ENCODE data around the gene RBBP4. TPM values are rescaled to one million over a fixed set of nuclear protein-coding genes. Genes with fewer than 3 reads are reported as not detected.
"Not testable (repeated sequence)": the region's sequence is repeated elsewhere in the genome, so short reads cannot be mapped to it uniquely, and the experiment has no call there.

Gene RBBP4
- total RNA-seq, 2 experiments from 2014 or later: 295 to 302 TPM

- POLR2A ChIA-PET: interaction anchor here (0.6 kb wide), 2 partner anchors 44 to 546 kb away, joined by 4 to 9 read pairs; partner anchors contain the start of gene TRIM62
- CTCF ChIA-PET: no interaction called here
Observed at GRCh38 chr1:32635508-32636277, 15.3 kb upstream of the RBBP4 start.

GRCh38 chr1:32636914-32637645, 13.9 kb upstream of the RBBP4 start:
- POLR2A ChIA-PET: interaction anchor here (0.8 to 1.0 kb wide), 2 partner anchors 43 to 149 kb away, joined by 3 to 4 read pairs; no protein-coding TSS in a partner anchor

GRCh38 chr1:32639489-32640075, 11.4 kb upstream of the RBBP4 start:
- POLR2A ChIA-PET: interaction anchor here (0.6 kb wide), 1 partner anchor 295 kb away, joined by 6 read pairs; no protein-coding TSS in a partner anchor
- CTCF ChIA-PET: no interaction called here

More at GRCh38 chr1:32636914-32637645, 13.9 kb upstream of the RBBP4 start:
- CTCF ChIA-PET: no interaction called here

DNA sequence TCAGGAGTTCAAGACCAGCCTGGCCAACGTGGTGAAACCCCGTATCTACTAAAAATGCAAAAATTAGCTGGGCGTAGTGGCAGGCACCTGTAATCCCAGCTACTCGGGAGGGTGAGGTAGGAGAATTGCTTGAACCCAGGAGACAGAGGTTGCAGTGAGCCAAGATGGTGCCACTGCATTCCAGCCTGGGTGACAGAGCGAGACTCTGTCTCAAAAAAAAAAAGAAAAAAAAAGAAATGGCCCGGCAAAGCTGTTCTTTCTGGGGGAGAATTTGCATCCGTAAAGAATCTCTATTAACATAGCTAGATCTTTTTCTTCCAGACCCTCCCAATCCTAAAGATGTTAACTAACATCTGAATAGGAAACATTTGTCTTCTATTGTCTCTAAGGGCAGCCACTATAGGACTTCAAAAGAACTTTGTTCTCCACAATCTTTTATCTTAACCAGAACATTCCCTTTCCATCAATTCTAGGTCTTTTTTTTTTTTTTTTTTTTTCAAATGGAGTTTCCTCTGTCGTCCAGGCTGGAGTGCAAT, 8.6 kb upstream of the RBBP4 start:
- POLR2A ChIA-PET: not testable (repeated sequence)
- CTCF ChIA-PET: interaction anchor here (0.6 kb wide), 1 partner anchor 70 kb away, joined by 5 read pairs; no protein-coding TSS in a partner anchor

- POLR2A ChIA-PET: no interaction called here
- CTCF ChIA-PET: no interaction called here
Observed at GRCh38 chr1:32644426-32644825, 6.6 kb upstream of the RBBP4 start.

DNA sequence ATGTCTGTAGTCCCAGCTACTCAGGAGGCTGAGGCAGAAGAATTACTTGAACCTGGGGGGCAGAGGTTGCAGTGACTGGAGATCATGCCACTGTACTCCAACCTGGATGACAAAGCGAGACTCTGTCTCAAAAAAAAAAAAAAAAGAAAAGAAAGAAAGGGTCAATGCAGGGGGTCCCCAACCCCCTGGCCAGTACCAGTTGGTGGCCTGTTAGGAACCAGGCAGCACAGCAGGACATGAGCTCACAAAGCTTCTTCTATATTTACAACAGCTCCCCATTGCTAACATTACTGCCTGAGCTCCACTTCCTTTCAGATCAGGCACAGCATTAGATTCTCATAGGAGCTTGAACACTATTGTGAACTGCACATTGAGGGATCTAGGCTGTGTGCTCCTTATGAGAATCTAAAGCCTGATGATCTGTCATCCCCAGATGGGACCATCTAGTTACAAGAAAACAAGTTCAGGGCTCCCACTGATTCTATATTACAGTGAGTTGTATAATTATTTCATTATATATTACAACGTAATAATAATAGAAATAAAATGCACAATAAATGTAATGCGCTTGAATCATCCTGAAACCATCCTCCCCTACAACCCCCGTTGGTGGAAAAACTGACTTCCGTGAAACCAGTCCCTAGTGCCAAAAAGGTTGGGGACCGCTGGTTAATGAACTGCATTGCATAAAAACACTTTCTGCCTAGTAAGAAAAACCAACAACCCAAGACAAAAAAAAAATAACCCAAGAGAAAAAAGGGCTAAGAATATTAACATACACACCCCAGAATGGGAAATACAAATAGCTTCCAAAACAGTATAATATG, 3.5 kb upstream of the RBBP4 start:
- CTCF ChIA-PET: no interaction called here
- POLR2A ChIA-PET: interaction anchor here (0.7 kb wide), 1 partner anchor 634 kb away, joined by 4 read pairs; no protein-coding TSS in a partner anchor

DNA sequence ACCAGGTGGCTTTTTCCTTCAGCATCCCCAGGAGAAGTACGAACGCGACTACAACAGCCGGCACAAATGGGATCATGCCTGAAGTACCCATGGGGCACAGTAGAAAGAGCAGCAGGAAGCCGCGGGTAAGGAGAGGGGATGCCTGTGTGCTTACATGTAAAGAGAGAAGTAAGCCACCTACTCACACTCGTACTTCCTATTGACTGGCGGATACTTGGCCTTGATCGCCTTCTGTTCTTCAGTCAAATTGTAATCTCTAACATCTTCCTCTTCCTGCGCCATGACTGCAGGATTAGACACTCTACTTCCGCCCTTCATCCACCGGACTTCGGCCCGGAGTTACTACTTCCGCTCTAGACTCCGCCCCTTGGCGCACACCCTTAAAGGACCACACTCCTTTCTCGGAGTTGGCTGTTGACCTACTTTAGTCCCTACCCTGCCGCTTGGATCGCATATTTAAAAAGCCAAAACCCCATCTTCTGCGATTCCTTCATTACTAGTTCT, 708 bp upstream of the RBBP4 start, which contains the start of gene ZBTB8OS:
TSS of gene ZBTB8OS (minus strand) at position 303 of the 504 bp plus-strand sequence. CDS start at position 282, 21 bp downstream.
- ChIA-PET POLR2A (interaction anchor here (0.6 to 1.5 kb wide), 7 partner anchors 28 to 700 kb away, joined by 3 to 13 read pairs (median 4); no protein-coding TSS in a partner anchor), CTCF (interaction anchor here (1.2 to 1.7 kb wide), 2 partner anchors 22 to 130 kb away, joined by 3 to 7 read pairs; no protein-coding TSS in a partner anchor)

DNA sequence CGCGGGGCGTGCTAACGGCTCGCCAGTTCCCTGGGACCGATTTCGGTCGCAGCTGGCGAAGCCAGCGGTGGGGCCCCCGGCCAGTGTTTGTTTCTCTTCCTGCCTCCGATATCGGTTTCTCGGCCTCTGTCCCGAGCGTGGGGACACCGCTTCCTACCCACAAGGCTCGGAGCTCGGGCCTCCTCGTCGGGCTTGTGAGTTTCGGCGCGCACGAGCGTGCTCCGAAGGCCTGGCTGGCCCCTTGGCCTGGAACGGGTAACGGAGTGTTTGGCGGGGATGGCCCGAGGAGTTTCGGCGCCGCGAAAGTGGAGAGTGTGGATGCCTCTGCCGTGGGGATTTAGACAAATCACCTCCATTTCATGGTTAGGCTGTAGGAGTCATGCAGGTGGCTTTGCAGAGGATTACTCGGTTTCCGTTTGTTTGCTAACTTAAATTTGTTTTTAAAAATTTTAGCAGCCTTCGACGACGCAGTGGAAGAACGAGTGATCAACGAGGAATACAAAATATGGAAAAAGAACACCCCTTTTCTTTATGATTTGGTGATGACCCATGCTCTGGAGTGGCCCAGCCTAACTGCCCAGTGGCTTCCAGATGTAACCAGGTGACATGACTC, 559 bp downstream of the RBBP4 start:
- ChIA-PET POLR2A (interaction anchor here (0.5 to 1.5 kb wide), 7 partner anchors 26 to 360 kb away, joined by 3 to 13 read pairs (median 4); partner anchors contain the start of gene HDAC1), CTCF (interaction anchor here (1.2 to 1.7 kb wide), 2 partner anchors 24 to 131 kb away, joined by 3 to 7 read pairs; no protein-coding TSS in a partner anchor)

GRCh38 chr1:32652244-32652962, 1.4 kb downstream of the RBBP4 start:
- ChIA-PET POLR2A (no interaction called here), CTCF (interaction anchor here (1.5 kb wide), 1 partner anchor 119 kb away, joined by 3 read pairs; no protein-coding TSS in a partner anchor)

GRCh38 chr1:32659581-32659980, 8.6 kb downstream of the RBBP4 start:
- POLR2A ChIA-PET: no interaction called here
- CTCF ChIA-PET: no interaction called here

DNA sequence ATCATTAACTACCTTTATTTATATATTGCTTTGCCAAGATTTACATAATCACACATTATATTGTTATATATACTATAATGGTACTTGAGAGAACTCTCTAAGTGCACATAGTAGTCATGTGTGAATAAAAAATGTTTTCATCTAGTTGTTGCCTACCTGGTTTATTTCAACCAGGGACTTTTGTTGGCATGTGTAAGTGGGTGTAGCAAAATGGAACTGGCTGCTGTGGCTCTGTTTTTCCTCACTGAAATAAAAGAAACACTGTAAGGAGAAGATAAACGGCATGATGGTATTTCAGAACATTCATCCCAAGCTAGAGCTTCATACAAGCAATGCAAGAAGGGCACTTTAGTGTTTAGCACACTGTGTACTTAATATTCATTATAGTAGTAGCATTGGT, 14.9 kb downstream of the RBBP4 start:
- POLR2A ChIA-PET: no interaction called here
- CTCF ChIA-PET: no interaction called here

DNA sequence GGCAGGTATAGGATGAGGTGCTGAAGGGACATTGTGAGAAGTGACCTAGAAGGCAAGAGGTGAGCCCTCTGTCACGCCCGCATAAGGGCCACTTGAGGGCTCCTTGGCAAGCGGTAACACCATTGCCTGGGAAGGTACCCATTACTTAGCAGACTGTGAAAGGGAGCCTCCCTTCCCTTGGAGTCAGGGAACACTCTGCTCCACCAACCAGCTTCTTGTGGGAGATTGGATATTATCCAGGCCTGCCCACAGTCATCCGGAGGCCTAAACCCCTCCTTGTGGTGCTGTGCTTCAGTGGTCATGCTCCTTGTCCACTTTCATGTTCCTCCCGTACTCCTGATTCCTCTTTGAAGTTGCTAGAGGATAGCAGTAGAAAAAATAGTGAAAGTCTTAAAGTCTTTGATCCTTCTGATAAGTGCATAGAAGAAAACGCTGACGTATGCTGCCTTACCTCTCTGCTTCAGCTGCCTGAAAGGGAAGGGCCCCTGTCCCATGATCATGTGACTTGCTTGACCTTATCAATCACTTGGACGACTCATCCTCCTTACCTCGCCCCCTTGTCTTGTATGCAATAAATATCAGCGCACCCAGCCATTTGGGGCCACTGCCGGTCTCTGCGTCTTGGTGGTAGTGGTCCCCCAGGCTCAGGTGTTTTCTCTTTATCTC, 16.0 kb downstream of the RBBP4 start:
- ChIA-PET CTCF (interaction anchor here (0.5 kb wide), 1 partner anchor 390 kb away, joined by 3 read pairs; no protein-coding TSS in a partner anchor), POLR2A (no interaction called here)

DNA sequence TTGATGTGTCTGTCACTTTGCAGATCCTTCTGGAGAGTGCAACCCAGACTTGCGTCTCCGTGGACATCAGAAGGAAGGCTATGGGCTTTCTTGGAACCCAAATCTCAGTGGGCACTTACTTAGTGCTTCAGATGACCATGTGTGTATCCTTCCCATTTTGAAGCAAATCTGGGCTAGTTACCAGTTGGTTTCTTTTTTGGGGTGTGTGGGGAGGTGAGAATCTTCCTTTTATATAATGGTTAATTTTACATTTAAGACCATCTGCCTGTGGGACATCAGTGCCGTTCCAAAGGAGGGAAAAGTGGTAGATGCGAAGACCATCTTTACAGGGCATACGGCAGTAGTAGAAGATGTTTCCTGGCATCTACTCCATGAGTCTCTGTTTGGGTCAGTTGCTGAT, 17.7 kb downstream of the RBBP4 start:
- CTCF ChIA-PET, POLR2A ChIA-PET: not testable (repeated sequence)

GRCh38 chr1:32676945-32677344, 25.9 kb downstream of the RBBP4 start:
- POLR2A ChIA-PET: interaction anchor here (0.6 kb wide), 2 partner anchors 36 to 194 kb away, joined by 4 to 5 read pairs; partner anchors contain the start of gene FNDC5
- CTCF ChIA-PET: no interaction called here

- POLR2A ChIA-PET: interaction anchor here (1.0 kb wide), 1 partner anchor 44 kb away, joined by 4 read pairs; no protein-coding TSS in a partner anchor
- CTCF ChIA-PET: not testable (repeated sequence)
Observed at GRCh38 chr1:32679993-32680392, 29.0 kb downstream of the RBBP4 start.

- ChIA-PET CTCF (no interaction called here), POLR2A (interaction anchor here (1.0 kb wide), 1 partner anchor 45 kb away, joined by 4 read pairs; no protein-coding TSS in a partner anchor)
Observed at GRCh38 chr1:32680642-32681041, 29.6 kb downstream of the RBBP4 start.

- POLR2A ChIA-PET: no interaction called here
Observed at GRCh38 chr1:32681509-32681908, 30.5 kb downstream of the RBBP4 start.

More at GRCh38 chr1:32681509-32681908, 30.5 kb downstream of the RBBP4 start:
- CTCF ChIA-PET: no interaction called here
